Measurements from ENCODE around the gene SLC31A2. TPM values are rescaled to one million over a fixed set of nuclear protein-coding genes. Genes with fewer than 3 reads are reported as not detected.

SLC31A2 gene
- total RNA-seq, 1 donor from 2014 or later, result 1.1 TPM

DNA sequence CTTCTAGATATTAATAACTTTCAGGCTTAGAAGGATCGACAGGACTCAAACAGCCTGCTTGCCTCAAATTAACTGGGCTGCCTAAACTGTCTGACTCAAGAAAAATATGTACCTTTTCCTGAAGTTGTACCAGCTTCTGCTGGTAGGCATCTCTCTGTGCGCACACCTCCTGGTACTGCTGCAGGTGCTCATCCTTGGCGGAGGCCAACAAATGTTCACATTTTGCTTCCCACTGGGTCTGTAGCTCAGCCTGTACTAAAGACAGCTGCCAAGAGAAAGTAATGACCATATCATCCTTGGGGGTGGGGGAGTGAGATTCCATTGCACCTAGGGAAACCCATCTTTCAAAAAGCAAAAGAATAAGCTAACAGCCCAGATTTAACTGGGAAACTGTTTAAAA is 22.5 kb downstream of the SLC31A2 start:
- H3K36me3 Mint-ChIP-seq (ENCODE audit: low read depth), result peaks cover 91% of the 10 kb centered on the region
- peaks cover 4% of the 10 kb centered on the region for H3K9me3 Mint-ChIP-seq
- DNase-seq (no peak), ATAC-seq (ENCODE audit: low read depth) (no peak)
- CTCF ChIA-PET, result no interaction called here
- no peak for TF ChIP-seq CTCF (IDR thresholded peaks at IDR 0.05)
- H3K27ac Mint-ChIP-seq, result no peak overlapping the region
- POLR2A ChIA-PET, result no interaction called here
- H3K27me3 Mint-ChIP-seq, result no peaks in the 10 kb centered on the region
- intact Hi-C loops (cut with micrococcal nuclease), result no loop called here
- H3K4me3 Mint-ChIP-seq, result no peak overlapping the region
- H3K4me1 Mint-ChIP-seq, result no peaks in the 10 kb centered on the region

GRCh38 chr9:113176803-113177202 is 26.0 kb downstream of the SLC31A2 start:
- CTCF ChIA-PET, result no interaction called here

DNA sequence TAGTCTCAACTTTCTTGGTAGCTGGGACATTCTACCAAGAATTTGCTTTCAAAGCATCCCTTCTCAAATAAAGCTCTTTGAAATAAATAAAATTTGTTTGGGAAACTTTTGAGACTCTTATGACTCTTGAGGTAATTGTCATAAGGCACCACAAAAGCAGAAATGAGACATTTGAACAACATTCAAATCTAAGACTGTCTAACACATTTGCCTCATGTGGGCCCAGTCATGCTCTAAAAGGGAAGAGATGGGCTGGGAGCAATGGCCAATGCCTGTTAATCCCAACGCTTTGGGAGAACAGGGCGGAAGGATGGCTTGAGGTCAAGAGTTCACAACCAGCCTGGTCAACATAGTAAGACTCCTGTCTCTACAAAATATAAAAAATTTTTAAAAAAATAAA is 26.4 kb downstream of the SLC31A2 start:
- ChIA-PET CTCF (no interaction called here), POLR2A (no interaction called here)
- Mint-ChIP-seq H3K4me1 (no peaks in the 10 kb centered on the region), H3K9me3 (peaks cover 4% of the 10 kb centered on the region), H3K36me3 (ENCODE audit: low read depth) (peaks cover 87% of the 10 kb centered on the region), H3K27me3 (no peaks in the 10 kb centered on the region), H3K27ac (no peak overlapping the region), H3K4me3 (no peak overlapping the region)
- no peak for TF ChIP-seq CTCF (IDR thresholded peaks at IDR 0.05)
- DNase-seq, result no peak
- intact Hi-C loops (cut with micrococcal nuclease), result no loop called here
- no peak for ATAC-seq (ENCODE audit: low read depth)

More at GRCh38 chr9:113176803-113177202, 26.0 kb downstream of the SLC31A2 start:
- Mint-ChIP-seq H3K27me3 (no peaks in the 10 kb centered on the region), H3K9me3 (peaks cover 4% of the 10 kb centered on the region), H3K36me3 (ENCODE audit: low read depth) (peaks cover 87% of the 10 kb centered on the region), H3K4me3 (no peak overlapping the region), H3K4me1 (no peaks in the 10 kb centered on the region), H3K27ac (no peak overlapping the region)
- DNase-seq (no peak), ATAC-seq (ENCODE audit: low read depth) (no peak)
- POLR2A ChIA-PET, result no interaction called here
- intact Hi-C loops (cut with micrococcal nuclease), result no loop called here
- TF ChIP-seq CTCF (IDR thresholded peaks at IDR 0.05), result no peak

GRCh38 chr9:113178087-113178486 is 27.3 kb downstream of the SLC31A2 start:
- ATAC-seq (ENCODE audit: low read depth) (no peak), DNase-seq (no peak)
- Mint-ChIP-seq H3K27ac (no peak overlapping the region), H3K9me3 (no peaks in the 10 kb centered on the region), H3K4me1 (no peaks in the 10 kb centered on the region), H3K27me3 (no peaks in the 10 kb centered on the region), H3K4me3 (no peak overlapping the region), H3K36me3 (ENCODE audit: low read depth) (peaks cover 87% of the 10 kb centered on the region)
- ChIA-PET CTCF (no interaction called here), POLR2A (no interaction called here)
- intact Hi-C loops (cut with micrococcal nuclease), result no loop called here
- no peak for TF ChIP-seq CTCF (IDR thresholded peaks at IDR 0.05)

DNA sequence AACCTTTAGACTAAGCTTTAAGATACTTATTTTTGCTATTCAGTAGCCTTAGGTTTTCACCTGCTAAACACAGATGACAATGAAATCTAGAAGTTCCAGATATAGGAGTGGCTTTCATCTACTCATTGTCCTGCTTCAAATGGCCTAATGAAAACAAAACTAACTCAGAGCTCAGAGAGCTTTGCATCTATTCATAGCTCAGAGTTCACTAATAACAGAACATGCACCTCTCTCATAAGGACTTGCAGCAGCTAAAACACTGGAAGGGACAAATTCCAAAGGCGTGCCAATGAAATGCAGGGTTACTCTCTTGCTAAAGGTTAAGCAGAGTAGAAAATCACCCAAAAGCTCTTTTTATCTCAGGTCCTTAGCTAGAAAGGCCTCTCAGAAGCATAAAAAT is 29.0 kb downstream of the SLC31A2 start:
- no peak for DNase-seq
- Mint-ChIP-seq H3K27ac (no peak overlapping the region), H3K4me3 (no peak overlapping the region), H3K27me3 (no peaks in the 10 kb centered on the region), H3K36me3 (ENCODE audit: low read depth) (peaks cover 90% of the 10 kb centered on the region), H3K4me1 (no peaks in the 10 kb centered on the region), H3K9me3 (no peaks in the 10 kb centered on the region)
- TF ChIP-seq CTCF (IDR thresholded peaks at IDR 0.05), result no peak
- CTCF ChIA-PET, result no interaction called here
- intact Hi-C loops (cut with micrococcal nuclease), result no loop called here
- POLR2A ChIA-PET, result no interaction called here
- ATAC-seq (ENCODE audit: low read depth), result no peak

Data from activated B cell treated with CpG ODN at 0.5 μM for 24 hours (primary cell).